Spinal cord (tissue), 10 donors: ENCODE data around the gene ARHGEF28. TPM values are rescaled to one million over a fixed set of nuclear protein-coding genes. Genes with fewer than 3 reads are reported as not detected.

Experiments used
- DNase-seq, 6 donors: peaks; one replicate each; pipeline versions ENCODE4 v3.0.0 to v3.0.0-alpha.2; 2013 to 2015; ENCODE audit warnings: low spot score in 6 of 6, low read depth in 4 of 6
- H3K27ac ChIP-seq: one replicate; pipeline ENCODE4 v1.5.1; 2013; ENCODE audit warnings: low read depth, low read length, control low read depth
- H3K27me3 ChIP-seq: one replicate; pipeline ENCODE4 v1.6.1; 2013; ENCODE audit warnings: low read length; ENCODE audit not compliant: control insufficient read depth, insufficient read depth
- H3K36me3 ChIP-seq: one replicate; pipeline ENCODE4 v1.6.1; 2013; ENCODE audit warnings: low read length; ENCODE audit not compliant: control insufficient read depth, insufficient read depth
- H3K4me1 ChIP-seq: one replicate; pipeline ENCODE4 v1.6.1; 2013; ENCODE audit warnings: low read length; ENCODE audit not compliant: control insufficient read depth, insufficient read depth
- H3K4me3 ChIP-seq: one replicate; pipeline ENCODE4 v1.5.1; 2013; ENCODE audit warnings: low read depth, low read length, control low read depth
- H3K9me3 ChIP-seq: one replicate; pipeline ENCODE4 v1.6.1; 2013; ENCODE audit warnings: low read length; ENCODE audit not compliant: control insufficient read depth, insufficient read depth
- WGBS: methylation state at CpG from one replicate; pipeline ENCODE4 v1.1.5; 2013; ENCODE audit warnings: missing lambda C conversion rate; ENCODE audit not compliant: insufficient coverage; 5-methylcytosine and 5-hydroxymethylcytosine counted together
- long read RNA-seq, 4 donors: transcript quantifications; one replicate each; lab custom pipeline, GENCODE V29; 2026
- polyA plus RNA-seq, 2 donors: library from polyadenylated mRNA; unstranded; fragments of 120-200 nt; gene quantifications; one replicate each; pipeline ENCODE4 v1.2.1, GENCODE V29; 2013; ENCODE audit not compliant: insufficient read length in 2 of 2
- total RNA-seq, 2 donors: library from RNA; depleted of rRNA in 1 of 2; stranded (reverse); fragments of 120-200 nt in 1 of 2; fragments of >200 nt in 1 of 2; gene quantifications; one replicate each; pipeline versions ENCODE4 v1.2.3 to v1.2.4, GENCODE V29; 2013 to 2014
- donor health status: healthy.

ARHGEF28 gene
- total RNA-seq = 10 to 100 TPM; 13.6 to 25.7 TPM
- 10 to 100 TPM; 13.6 to 15.0 TPM for polyA plus RNA-seq
- long read RNA-seq, donor 1, partial matches to known transcripts = 0 of 1 reads
- long read RNA-seq, donor 1, other reads (novel, unspliced or antisense) = 0 of 1 reads
- long read RNA-seq, donor 2, partial matches to known transcripts = 0 of 1 reads
- long read RNA-seq, donor 2, other reads (novel, unspliced or antisense) = 0 of 1 reads
- long read RNA-seq, donor 3 = 0 reads
- long read RNA-seq, donor 4 = 0 reads

- Histone ChIP-seq H3K27ac (peak within 1 kb of the TSS; percentile 33), H3K9me3 (no peaks in the 10 kb centered on the region), H3K4me1 (peaks cover 17% of the 10 kb centered on the region), H3K36me3 (no peaks in the 10 kb centered on the region), H3K4me3 (peak within 1 kb of the TSS; percentile 59), H3K27me3 (no peaks in the 10 kb centered on the region)
- DNase-seq = peak in 5 of 6 donors; percentile 12 to 74 (median 48)
- under 1% methylated on average over 83 of the region's 92 CpGs for WGBS
Observed at GRCh38 chr5:73625944-73626811, at the start of gene ARHGEF28. TSS of gene ARHGEF28 (plus strand) at chr5:73626196. CDS start at chr5:73684852, 58,656 bp downstream.

- peaks cover 11% of the 10 kb centered on the region for H3K36me3 ChIP-seq
- no peak overlapping the region for H3K27ac ChIP-seq
- H3K27me3 ChIP-seq = no peaks in the 10 kb centered on the region
- H3K4me1 ChIP-seq = no peaks in the 10 kb centered on the region
- WGBS = no CpG with 5 or more reads among the region's 3 CpGs
- H3K9me3 ChIP-seq = no peaks in the 10 kb centered on the region
- no peak for DNase-seq
- no peak overlapping the region for H3K4me3 ChIP-seq
Observed at GRCh38 chr5:73582285-73583145, 43.5 kb upstream of the ARHGEF28 start.

- Histone ChIP-seq H3K27ac (no peak overlapping the region), H3K36me3 (no peaks in the 10 kb centered on the region), H3K9me3 (no peaks in the 10 kb centered on the region), H3K27me3 (no peaks in the 10 kb centered on the region), H3K4me1 (no peaks in the 10 kb centered on the region), H3K4me3 (no peak overlapping the region)
- DNase-seq = no peak
- no CpG with 5 or more reads among the region's 1 CpG for WGBS
Observed at GRCh38 chr5:73587923-73588322, 38.1 kb upstream of the ARHGEF28 start.

DNA sequence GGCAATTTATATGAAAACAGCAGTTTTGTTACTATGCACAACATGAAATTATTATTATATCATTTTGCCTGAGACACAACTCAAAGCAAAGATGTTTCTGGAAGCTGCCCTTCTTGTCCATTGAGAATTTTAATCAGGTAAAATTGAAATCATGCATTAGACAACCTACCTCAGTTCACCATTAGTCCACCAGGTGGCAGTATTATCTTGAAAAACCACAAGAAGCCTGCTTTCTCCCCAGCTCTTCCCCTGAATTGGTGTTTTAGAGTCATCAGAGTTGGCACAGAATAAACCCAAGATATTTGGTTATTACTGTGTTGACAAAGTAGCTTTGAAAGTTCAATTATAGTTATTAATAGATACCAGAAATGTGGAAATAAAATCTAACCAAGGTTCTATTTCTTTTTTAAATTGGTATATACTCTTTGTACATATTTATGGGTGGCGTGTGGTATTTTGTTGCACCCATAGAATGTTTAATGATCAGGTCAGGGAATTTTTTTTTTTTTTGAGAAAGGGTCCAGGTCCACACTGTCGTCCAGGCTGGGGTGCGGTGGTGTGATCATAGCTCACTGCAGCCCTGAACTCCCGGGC, 34.8 kb upstream of the ARHGEF28 start:
- Histone ChIP-seq H3K27me3 (no peaks in the 10 kb centered on the region), H3K27ac (no peak overlapping the region), H3K36me3 (no peaks in the 10 kb centered on the region), H3K4me3 (no peak overlapping the region), H3K4me1 (no peaks in the 10 kb centered on the region), H3K9me3 (no peaks in the 10 kb centered on the region)
- WGBS = no CpG with 5 or more reads among the region's 4 CpGs
- peak; percentile 59 to 95 (median 71) for DNase-seq

DNA sequence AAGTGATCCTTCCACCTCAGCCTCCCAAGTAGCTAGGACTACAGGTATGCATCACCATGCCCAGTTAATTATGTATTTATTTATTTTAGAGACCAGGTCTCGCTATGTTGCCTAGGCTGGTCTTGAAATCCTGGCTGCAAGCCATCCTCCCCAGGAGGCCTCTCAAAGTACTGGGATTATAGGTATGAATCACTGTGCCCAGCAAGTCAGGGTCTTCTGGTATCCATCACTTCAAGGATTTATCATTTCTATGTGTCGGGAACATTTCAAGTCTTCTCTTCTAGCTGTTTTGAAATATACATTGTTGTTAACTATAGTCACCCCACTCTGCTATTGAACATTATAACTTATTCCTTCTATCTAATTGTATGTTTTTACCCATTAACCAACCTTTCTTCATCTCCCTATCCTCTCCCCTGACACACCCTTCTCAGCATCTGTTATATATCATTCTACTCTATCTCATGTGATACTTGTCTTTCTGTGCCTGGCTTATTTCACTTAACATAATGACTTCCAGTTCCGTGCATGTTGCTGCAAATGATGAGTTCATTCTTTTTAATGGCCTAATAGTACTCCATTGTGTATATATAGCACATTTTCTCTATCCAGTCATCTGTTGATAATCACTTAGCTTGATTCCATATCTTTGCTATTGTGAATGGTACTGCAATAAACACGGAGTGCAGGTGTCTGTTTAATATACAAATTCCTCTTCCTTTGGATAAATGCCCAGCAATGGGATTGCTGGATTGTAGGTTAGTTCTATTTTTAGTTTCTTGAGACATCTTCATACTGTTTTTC, 34.1 kb upstream of the ARHGEF28 start:
- Histone ChIP-seq H3K27me3 (no peaks in the 10 kb centered on the region), H3K27ac (no peak overlapping the region), H3K4me1 (no peaks in the 10 kb centered on the region), H3K9me3 (no peaks in the 10 kb centered on the region), H3K4me3 (no peak overlapping the region), H3K36me3 (no peaks in the 10 kb centered on the region)
- no peak for DNase-seq
- no CpG with 5 or more reads among the region's 4 CpGs for WGBS

DNA sequence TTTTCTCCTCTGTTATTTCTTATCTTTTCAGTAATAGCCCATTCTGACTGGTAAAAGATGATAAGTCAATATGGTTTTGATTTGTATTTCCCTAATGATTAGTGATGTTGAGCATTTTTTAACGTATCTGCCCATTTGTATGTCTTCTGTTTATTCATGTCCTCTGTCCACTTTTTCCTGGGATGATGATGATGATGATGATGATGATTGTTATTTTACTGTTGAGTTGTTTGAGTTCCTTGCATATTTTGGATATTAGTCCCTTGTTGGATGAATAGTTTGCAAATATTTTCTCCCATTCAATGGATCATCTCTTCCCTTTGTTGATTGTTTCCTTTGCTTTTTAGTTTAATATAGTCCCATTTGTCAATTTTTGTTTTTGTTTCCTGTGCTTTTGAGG, 33.4 kb upstream of the ARHGEF28 start:
- Histone ChIP-seq H3K36me3 (no peaks in the 10 kb centered on the region), H3K4me3 (no peak overlapping the region), H3K9me3 (no peaks in the 10 kb centered on the region), H3K27me3 (no peaks in the 10 kb centered on the region), H3K4me1 (no peaks in the 10 kb centered on the region), H3K27ac (no peak overlapping the region)
- DNase-seq = no peak
- WGBS = no CpG with 5 or more reads among the region's 1 CpG

DNA sequence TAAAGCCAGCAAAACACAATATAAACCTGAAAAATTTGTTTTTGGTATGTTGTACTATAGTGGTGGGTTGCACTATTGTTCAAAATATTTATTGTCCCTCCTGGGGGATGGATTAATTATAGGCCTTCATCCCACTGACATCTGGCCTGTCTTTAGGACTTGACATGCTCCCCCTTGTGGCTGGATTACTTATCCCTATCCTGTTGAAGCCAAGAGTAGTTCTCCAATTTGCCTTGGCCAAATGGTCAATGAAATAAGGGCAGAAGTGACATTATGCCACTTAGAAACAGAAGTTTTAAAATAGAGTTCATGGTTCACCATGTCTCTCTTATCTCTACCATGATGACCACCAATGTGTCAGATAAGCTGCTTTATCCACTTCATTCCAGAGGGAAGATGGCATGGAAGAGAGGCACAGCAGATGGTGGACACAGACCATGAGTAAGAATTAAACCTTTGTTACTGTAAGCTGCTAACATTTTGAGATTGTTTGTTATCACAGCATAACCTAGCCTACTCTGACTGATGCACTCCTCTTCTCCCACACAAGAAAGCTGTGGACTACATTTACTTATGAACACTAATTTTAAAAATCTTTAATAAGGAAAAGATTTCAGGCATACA, 29.2 kb upstream of the ARHGEF28 start:
- Histone ChIP-seq H3K4me3 (no peak overlapping the region), H3K27ac (no peak overlapping the region), H3K36me3 (no peaks in the 10 kb centered on the region), H3K27me3 (no peaks in the 10 kb centered on the region), H3K4me1 (no peaks in the 10 kb centered on the region), H3K9me3 (peaks cover 3% of the 10 kb centered on the region)
- peak in 1 of 6 donors; percentile 9 for DNase-seq

DNA sequence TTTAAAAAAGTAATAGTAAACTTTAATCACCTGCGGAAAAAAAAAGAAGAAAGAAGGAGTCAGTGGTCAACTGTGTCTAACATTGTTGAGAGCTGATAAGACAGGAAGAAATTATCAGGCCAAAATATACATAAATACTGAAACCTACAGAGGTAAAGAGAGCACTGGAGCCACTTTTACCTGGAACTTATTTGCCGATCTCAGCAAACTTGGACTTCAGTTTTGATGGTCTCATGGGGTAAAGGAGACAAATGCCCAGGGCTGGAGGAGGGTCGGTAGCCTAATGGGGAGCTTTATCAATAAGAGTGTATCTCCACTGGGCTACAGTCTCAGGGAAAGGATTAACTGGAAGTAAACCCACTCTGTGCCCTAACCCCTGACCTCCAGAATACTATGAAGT, 26.6 kb upstream of the ARHGEF28 start:
- no peaks in the 10 kb centered on the region for H3K4me1 ChIP-seq
- WGBS = 80% methylated on average over 1 of the region's 3 CpGs
- no peaks in the 10 kb centered on the region for H3K27me3 ChIP-seq
- peaks cover 3% of the 10 kb centered on the region for H3K9me3 ChIP-seq
- no peak for DNase-seq
- no peak overlapping the region for H3K4me3 ChIP-seq
- no peaks in the 10 kb centered on the region for H3K36me3 ChIP-seq
- H3K27ac ChIP-seq = no peak overlapping the region
